ENCODE results near the gene AKNA.

DNA sequence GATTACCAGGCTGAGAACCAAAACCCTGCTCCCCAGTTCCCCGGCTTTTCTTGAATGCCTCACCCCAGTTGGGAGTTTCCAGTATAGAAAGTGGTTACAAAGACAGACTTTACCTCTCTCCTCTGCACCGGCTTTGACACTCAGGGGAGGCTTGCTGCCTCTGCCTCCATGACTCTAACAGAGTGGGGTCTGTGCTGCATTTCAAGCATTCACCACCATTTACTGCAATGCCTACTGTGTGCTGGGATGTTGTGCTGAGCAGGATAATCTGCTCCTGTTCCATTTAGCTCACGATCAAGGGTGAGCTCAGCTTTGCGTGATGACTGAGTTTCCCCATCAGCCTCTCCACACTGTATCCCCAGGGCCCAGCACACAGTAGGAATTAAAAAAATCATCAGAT, 39.9 kb upstream of the AKNA start:
- TF ChIP-seq CTCF (IDR thresholded peaks at IDR 0.05) (no peak), EZH2phosphoT487 (IDR thresholded peaks at IDR 0.05) (no peak), EZH2 (IDR thresholded peaks at IDR 0.05) (no peak)
